ENCODE data around the gene CAMP. TPM values are rescaled to one million over a fixed set of nuclear protein-coding genes. Genes with fewer than 3 reads are reported as not detected.
A peak's percentile ranks its signal among the peaks of the same experiment; 100 is the strongest.

CAMP gene, protein sequence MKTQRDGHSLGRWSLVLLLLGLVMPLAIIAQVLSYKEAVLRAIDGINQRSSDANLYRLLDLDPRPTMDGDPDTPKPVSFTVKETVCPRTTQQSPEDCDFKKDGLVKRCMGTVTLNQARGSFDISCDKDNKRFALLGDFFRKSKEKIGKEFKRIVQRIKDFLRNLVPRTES
- total RNA-seq (under 1 TPM in 1 of 5 donors, not detected in 4; 0.92 TPM), polyA plus RNA-seq (1 to 10 TPM in 1 of 3 donors, under 1 TPM in 1, not detected in 1; 0.87 to 1.4 TPM)
- long read RNA-seq, donor 1, partial matches to known transcripts = 0 of 1 reads
- long read RNA-seq, donor 1, other reads (novel, unspliced or antisense) = 0 of 1 reads
- long read RNA-seq, donor 2, partial matches to known transcripts = 0 of 2 reads
- long read RNA-seq, donor 2, other reads (novel, unspliced or antisense) = 0 of 2 reads
- long read RNA-seq, donor 3 = 0 reads
- long read RNA-seq, donor 4 = 0 reads
- long read RNA-seq, donor 5, partial matches to known transcripts = 0 of 1 reads
- long read RNA-seq, donor 5, other reads (novel, unspliced or antisense) = 0 of 1 reads
- long read RNA-seq, donor 6 = 0 reads
- long read RNA-seq, donor 7, partial matches to known transcripts = 0 of 3 reads
- long read RNA-seq, donor 7, other reads (novel, unspliced or antisense) = 0 of 3 reads
- long read RNA-seq, donor 8 = 0 reads
- long read RNA-seq, donor 9 = 0 reads
- long read RNA-seq, donor 10 = 0 reads

DNA sequence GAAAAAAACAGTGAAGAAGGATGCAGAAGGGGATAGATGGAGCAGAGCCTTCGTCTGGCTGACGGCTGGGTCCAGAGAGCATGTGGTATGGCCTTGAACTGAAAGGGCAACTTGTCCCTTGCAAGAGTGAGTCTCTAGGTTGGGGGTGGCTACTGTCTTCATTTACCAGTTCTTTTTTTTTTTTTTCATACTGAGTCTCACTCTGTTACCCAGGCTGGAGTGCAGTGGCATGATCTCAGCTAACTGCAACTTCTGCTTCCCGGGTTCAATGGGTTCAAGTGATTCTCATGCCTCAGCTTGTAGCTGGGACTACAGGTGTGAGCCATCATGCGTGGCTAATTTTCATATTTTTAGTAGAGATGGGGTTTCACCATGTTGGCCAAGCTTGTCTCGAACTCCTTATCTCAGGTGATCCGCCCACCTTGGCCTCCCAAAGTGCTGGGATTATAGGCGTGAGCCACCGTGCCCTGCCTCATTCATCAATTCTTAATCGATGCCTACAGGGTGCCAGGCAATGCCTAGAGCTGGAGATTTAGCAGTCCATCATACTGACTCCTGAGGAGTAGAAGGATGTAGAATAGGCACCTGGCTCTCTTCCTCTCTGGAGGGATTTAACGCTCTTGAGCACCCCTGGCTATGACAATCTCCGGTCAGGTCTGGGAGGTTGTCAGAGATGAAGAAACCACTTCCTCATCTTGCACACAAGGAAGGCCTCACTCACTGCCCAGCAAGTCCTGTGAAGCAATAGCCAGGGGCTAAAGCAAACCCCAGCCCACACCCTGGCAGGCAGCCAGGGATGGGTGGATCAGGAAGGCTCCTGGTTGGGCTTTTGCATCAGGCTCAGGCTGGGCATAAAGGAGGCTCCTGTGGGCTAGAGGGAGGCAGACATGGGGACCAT, at the start of gene CAMP:
Gene CAMP, plus strand, starts transcription at position 880 of the 898 bp plus-strand sequence. Its CDS starts 17 bp downstream, at position 897.
- Histone ChIP-seq H3K36me3 (no peaks in the 10 kb centered on the region), H3K27ac (peak within 1 kb of the TSS in 2 of 5 donors; percentile 45 to 53), H3K4me3 (no peak within 1 kb of the TSS), H3K4me1 (peaks cover 0 to 6% (median 0%) of the 10 kb centered on the region in 4 donors), H3K27me3 (no peaks in the 10 kb centered on the region), H3K9me3 (no peaks in the 10 kb centered on the region)
- DNase-seq = peak; percentile 61 to 62
- 77 to 87% (median 83%) methylated on average over 11 of the region's 11 CpGs for WGBS, 5 donors
- TF ChIP-seq, protein P1, sequence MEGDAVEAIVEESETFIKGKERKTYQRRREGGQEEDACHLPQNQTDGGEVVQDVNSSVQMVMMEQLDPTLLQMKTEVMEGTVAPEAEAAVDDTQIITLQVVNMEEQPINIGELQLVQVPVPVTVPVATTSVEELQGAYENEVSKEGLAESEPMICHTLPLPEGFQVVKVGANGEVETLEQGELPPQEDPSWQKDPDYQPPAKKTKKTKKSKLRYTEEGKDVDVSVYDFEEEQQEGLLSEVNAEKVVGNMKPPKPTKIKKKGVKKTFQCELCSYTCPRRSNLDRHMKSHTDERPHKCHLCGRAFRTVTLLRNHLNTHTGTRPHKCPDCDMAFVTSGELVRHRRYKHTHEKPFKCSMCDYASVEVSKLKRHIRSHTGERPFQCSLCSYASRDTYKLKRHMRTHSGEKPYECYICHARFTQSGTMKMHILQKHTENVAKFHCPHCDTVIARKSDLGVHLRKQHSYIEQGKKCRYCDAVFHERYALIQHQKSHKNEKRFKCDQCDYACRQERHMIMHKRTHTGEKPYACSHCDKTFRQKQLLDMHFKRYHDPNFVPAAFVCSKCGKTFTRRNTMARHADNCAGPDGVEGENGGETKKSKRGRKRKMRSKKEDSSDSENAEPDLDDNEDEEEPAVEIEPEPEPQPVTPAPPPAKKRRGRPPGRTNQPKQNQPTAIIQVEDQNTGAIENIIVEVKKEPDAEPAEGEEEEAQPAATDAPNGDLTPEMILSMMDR (IDR thresholded peaks at IDR 0.05) = no peak
- TF ChIP-seq EP300 (IDR thresholded peaks at IDR 0.05) (no peak), POLR2AphosphoS5 (IDR thresholded peaks at IDR 0.05) (no peak), POLR2A (IDR thresholded peaks at IDR 0.05) (no peak)
- intact Hi-C loops (cut with DNase I; ENCODE audit: low total_unique reads) = no loop called here

DNA sequence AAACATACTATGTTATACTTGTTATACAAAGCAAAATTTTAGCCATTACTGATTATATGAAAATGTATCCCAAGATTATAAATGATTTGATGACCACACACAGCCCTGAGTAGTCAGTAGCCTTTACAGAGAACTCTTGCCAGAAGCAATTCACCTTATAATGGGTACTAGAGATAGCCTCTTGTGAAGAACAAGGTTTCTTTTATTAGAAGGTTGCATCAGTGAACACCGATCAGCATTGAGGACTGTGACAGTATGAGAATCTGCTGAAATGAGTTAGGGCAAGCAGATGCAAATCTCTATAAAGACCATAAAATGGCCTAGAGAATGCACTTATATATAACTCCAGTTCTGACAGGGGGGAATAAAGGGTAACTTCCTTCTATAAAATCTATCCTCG, 45.2 kb upstream of the CAMP start:
- H3K36me3 ChIP-seq = peaks cover 0 to 85% (median 49%) of the 10 kb centered on the region in 4 donors
- no peak for TF ChIP-seq POLR2AphosphoS5 (IDR thresholded peaks at IDR 0.05)
- no peak for TF ChIP-seq EP300 (IDR thresholded peaks at IDR 0.05)
- TF ChIP-seq, protein P1 (IDR thresholded peaks at IDR 0.05) = no peak
- TF ChIP-seq POLR2A (IDR thresholded peaks at IDR 0.05) = no peak
- H3K27me3 ChIP-seq = no peaks in the 10 kb centered on the region
- no peak overlapping the region for H3K27ac ChIP-seq
- WGBS, 5 donors = 88 to 97% (median 95%) methylated on average over 2 of the region's 2 CpGs
- H3K4me1 ChIP-seq = no peaks in the 10 kb centered on the region
- intact Hi-C loops (cut with DNase I; ENCODE audit: low total_unique reads) = no loop called here
- no peak overlapping the region for H3K4me3 ChIP-seq
- no peak for DNase-seq
- H3K9me3 ChIP-seq = no peaks in the 10 kb centered on the region

DNA sequence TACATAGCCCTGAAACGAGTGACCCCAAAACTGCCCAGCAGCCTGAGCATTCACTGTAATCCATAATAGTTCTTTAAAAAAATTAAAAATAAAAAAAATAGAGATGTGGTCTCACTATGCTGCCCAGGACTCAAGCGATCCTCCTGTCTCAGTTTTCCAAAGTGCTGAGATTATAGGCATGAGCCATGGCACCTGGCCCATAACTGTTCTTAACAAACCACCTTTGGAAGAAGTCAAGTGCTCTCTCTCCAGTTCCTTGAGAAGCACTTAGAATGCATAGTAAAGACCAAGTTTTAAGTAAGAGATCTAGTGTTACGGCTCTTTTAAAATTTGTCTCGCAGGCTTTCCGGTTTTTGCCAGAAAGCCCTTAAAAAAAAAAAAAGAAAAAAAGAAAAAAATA, 43.3 kb upstream of the CAMP start:
- Histone ChIP-seq H3K27me3 (no peaks in the 10 kb centered on the region), H3K4me1 (no peaks in the 10 kb centered on the region), H3K36me3 (peaks cover 0 to 71% (median 45%) of the 10 kb centered on the region in 4 donors), H3K27ac (no peak overlapping the region), H3K4me3 (no peak overlapping the region), H3K9me3 (no peaks in the 10 kb centered on the region)
- WGBS, 5 donors = 92 to 98% (median 96%) methylated on average over 5 of the region's 5 CpGs
- intact Hi-C loops (cut with DNase I; ENCODE audit: low total_unique reads) = no loop called here
- TF ChIP-seq POLR2A (IDR thresholded peaks at IDR 0.05) (no peak), EP300 (IDR thresholded peaks at IDR 0.05) (no peak), POLR2AphosphoS5 (IDR thresholded peaks at IDR 0.05) (no peak)
- TF ChIP-seq, protein P1 (IDR thresholded peaks at IDR 0.05) = no peak
- no peak for DNase-seq
